Upper lobe of left lung (tissue), 6 donors: ENCODE results near the gene HOXA7. TPM values are rescaled to one million over a fixed set of nuclear protein-coding genes. Genes with fewer than 3 reads are reported as not detected.
A peak's percentile ranks its signal among the peaks of the same experiment; 100 is the strongest.

Experiments
- ATAC-seq, 2 donors: fragments of 200-7000 bp; cut with Tn5 transposase; one replicate each; pipeline ENCODE4 v1.9.1; 2022; ENCODE audit warnings: mild to moderate bottlenecking in 2 of 2, moderate library complexity in 2 of 2; ENCODE audit not compliant: low FRiP score in 2 of 2
- DNase-seq, 2 donors: peaks; one replicate each; pipeline ENCODE4 v3.0.0-alpha.2; 2019 to 2020
- H3K27ac ChIP-seq, 4 donors: fragments of 200-600 bp; sonication (generic); one replicate each; pipeline ENCODE4 v1.5.1; 2016 to 2019
- H3K27me3 ChIP-seq, 4 donors: fragments of 200-600 bp; sonication (generic); one replicate each; pipeline ENCODE4 v1.5.1; 2017 to 2019
- H3K36me3 ChIP-seq, 4 donors: fragments of 200-600 bp; sonication (generic); one replicate each; pipeline ENCODE4 v1.5.1; 2016 to 2019
- H3K4me1 ChIP-seq, 4 donors: fragments of 200-600 bp; sonication (generic); one replicate each; pipeline ENCODE4 v1.5.1; 2018 to 2019
- H3K4me3 ChIP-seq, 4 donors: fragments of 200-600 bp; sonication (generic); one replicate each; pipeline ENCODE4 v1.5.1; 2017 to 2019; ENCODE audit warnings: mild to moderate bottlenecking in 2 of 4, moderate library complexity in 1 of 4
- H3K9me3 ChIP-seq, 4 donors: fragments of 200-600 bp; sonication (generic); one replicate each; pipeline ENCODE4 v1.5.1; 2018 to 2019
- EP300 ChIP-seq, 4 donors: sonication (generic); formaldehyde crosslinking; IDR thresholded peaks; one replicate each; pipeline ENCODE4 v1.5.1; 2017; ENCODE audit warnings: antibody characterized with exemption in 4 of 4, control low read depth in 2 of 4
- POLR2A ChIP-seq, 4 donors: fragments of 450-650 bp; IDR thresholded peaks; one replicate each; pipeline ENCODE4 v1.5.1; 2016 to 2017; ENCODE audit warnings: antibody characterized with exemption in 4 of 4, mild to moderate bottlenecking in 2 of 4
- POLR2AphosphoS5 ChIP-seq, 2 donors: sonication (generic); formaldehyde crosslinking; IDR thresholded peaks; one replicate each; pipeline ENCODE4 v1.5.1; 2017; ENCODE audit warnings: antibody characterized with exemption in 2 of 2
- WGBS, 2 donors: methylation state at CpG; one replicate each; pipeline ENCODE4 v1.1.5; 2017 to 2018; 5-methylcytosine and 5-hydroxymethylcytosine counted together
- total RNA-seq, 6 donors: library from RNA; depleted of rRNA in 4 of 6; stranded (reverse); fragments of >200 nt in 4 of 6; gene quantifications; one replicate each; pipeline versions ENCODE4 v1.1.0 to v1.2.1, GENCODE V29; 2016 to 2021
- TF ChIP-seq, protein P1 (sequence below), 6 experiments: fragments of 450-650 bp in 4 of 6; fragments of 200-600 bp in 2 of 6; sonication (generic) in 2 of 6; IDR thresholded peaks; one replicate each; pipeline ENCODE4 v1.5.1; 2016 to 2019; ENCODE audit warnings: antibody characterized with exemption in 6 of 6
- donor health status: DM: no; HTN: no; CAD: no; lungs with moderate emphysema.
- donor health status: DM: no; HTN: yes; CAD: no; lungs with severe emphysema.

HOXA7 gene
- total RNA-seq, 6 donors from 2014 or later: 0.46 to 3.3 (median 2.5) TPM; not detected in 2

DNA sequence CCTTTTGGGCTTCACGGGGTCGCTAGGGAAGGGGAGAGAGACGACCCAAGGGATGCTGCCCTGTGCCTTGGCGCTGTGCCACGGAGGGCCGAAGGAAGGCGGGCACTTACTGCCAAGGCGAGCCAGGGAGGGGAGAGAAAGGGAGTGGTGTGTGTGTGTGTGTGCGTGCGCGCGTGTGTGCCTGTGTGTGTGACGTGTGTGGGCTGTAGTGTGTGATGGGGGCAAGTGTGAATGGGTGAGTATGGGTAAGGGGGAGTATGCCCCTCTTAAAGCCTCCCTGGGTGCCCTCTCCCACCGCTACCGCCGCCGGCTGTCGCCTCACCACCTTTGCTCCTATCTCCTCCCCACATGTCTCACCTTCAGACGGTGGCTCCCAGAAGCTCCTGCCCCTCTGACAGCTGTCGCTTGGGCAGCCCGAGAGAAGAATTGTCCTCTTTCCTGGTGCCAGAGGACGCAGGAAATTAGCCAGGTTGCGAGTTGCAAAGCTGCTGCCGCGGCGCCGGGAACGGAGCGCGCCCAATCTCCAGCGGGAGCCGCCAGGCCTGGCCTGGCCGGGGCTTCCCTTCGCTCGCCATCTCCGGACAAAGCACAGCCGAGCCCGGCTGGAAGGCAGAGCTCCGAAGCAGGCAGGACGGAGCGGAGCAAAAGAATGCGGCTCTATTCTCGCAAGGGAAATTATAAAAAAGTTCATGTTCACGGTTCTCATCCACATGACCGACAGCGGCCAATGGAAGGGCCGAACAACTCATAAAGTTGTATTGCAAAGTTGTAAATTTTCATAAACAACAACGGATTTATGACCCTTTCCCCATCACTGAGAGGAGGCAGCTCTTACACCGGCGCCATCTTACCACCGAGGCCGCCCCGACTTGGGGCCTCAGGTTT is 4.3 kb downstream of the HOXA7 start, which contains the start of gene HOXA3:
Gene HOXA3, minus strand, starts transcription at position 653 of the 885 bp plus-strand sequence. CDS start 41,943 bp downstream, outside the sequence.
- no peak for ATAC-seq
- TF ChIP-seq, protein P1, sequence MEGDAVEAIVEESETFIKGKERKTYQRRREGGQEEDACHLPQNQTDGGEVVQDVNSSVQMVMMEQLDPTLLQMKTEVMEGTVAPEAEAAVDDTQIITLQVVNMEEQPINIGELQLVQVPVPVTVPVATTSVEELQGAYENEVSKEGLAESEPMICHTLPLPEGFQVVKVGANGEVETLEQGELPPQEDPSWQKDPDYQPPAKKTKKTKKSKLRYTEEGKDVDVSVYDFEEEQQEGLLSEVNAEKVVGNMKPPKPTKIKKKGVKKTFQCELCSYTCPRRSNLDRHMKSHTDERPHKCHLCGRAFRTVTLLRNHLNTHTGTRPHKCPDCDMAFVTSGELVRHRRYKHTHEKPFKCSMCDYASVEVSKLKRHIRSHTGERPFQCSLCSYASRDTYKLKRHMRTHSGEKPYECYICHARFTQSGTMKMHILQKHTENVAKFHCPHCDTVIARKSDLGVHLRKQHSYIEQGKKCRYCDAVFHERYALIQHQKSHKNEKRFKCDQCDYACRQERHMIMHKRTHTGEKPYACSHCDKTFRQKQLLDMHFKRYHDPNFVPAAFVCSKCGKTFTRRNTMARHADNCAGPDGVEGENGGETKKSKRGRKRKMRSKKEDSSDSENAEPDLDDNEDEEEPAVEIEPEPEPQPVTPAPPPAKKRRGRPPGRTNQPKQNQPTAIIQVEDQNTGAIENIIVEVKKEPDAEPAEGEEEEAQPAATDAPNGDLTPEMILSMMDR (IDR thresholded peaks at IDR 0.05): no peak
- TF ChIP-seq POLR2AphosphoS5 (IDR thresholded peaks at IDR 0.05) (no peak), POLR2A (IDR thresholded peaks at IDR 0.05) (peak in 1 of 4 donors; percentile 17), EP300 (IDR thresholded peaks at IDR 0.05) (no peak)
- peak within 1 kb of the TSS; percentile 10 to 74 (median 46) for H3K4me3 ChIP-seq

DNA sequence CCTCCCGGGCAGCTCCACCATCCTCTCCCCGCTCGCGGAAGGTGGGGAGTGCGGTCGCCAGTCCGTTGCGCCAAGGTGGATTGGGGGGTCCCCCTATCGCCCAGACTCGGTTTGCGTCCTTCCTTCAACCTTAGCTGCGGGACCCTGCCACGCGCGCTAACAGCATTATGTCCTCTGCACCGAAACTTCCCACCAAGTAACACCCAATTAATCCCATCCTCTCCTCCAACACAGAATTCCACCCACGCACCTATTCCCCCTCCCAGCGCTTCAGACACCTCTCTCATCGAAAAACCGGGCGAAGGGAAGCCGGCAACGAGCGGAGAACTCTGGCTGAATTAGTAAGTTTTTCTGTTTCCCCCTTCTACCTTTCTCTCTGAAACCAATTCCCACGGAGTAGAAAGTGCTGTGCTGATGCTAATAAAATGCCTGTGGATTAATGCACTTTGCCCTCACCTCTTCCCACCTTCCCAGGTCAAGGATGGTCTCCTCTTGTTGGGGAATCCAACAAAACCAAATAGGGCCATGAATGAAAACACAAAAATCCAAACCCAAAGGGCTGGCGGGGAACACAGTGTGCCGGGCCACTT is 5.0 kb downstream of the HOXA7 start:
- Histone ChIP-seq H3K9me3 (no peaks in the 10 kb centered on the region), H3K4me3 (peak overlapping the region; percentile 10 to 74 (median 46)), H3K27ac (peak overlapping the region; percentile 84 to 95 (median 88)), H3K27me3 (peaks cover 0 to 74% (median 40%) of the 10 kb centered on the region in 4 donors), H3K36me3 (no peaks in the 10 kb centered on the region), H3K4me1 (peaks cover 44 to 61% (median 52%) of the 10 kb centered on the region in 4 donors)
- TF ChIP-seq, protein P1 (IDR thresholded peaks at IDR 0.05): no peak
- TF ChIP-seq POLR2A (IDR thresholded peaks at IDR 0.05): no peak
- TF ChIP-seq POLR2AphosphoS5 (IDR thresholded peaks at IDR 0.05): no peak
- TF ChIP-seq EP300 (IDR thresholded peaks at IDR 0.05): no peak
- no peak for DNase-seq
- WGBS, 2 donors: 11% methylated on average over 19 to 27 of the region's 27 CpGs
- no peak for ATAC-seq

More for the DNA sequence above, 4.3 kb downstream of the HOXA7 start, which contains the start of gene HOXA3:
- H3K27me3 ChIP-seq: peaks cover 0 to 80% (median 43%) of the 10 kb centered on the region in 4 donors
- WGBS, 2 donors: 11 to 23% methylated on average over 46 to 52 of the region's 53 CpGs
- H3K27ac ChIP-seq: peak within 1 kb of the TSS; percentile 84 to 95 (median 88)
- H3K4me1 ChIP-seq: peaks cover 46 to 68% (median 56%) of the 10 kb centered on the region in 4 donors
- no peaks in the 10 kb centered on the region for H3K36me3 ChIP-seq
- peak in 1 of 2 donors; percentile 86 for DNase-seq
- H3K9me3 ChIP-seq: no peaks in the 10 kb centered on the region

DNA sequence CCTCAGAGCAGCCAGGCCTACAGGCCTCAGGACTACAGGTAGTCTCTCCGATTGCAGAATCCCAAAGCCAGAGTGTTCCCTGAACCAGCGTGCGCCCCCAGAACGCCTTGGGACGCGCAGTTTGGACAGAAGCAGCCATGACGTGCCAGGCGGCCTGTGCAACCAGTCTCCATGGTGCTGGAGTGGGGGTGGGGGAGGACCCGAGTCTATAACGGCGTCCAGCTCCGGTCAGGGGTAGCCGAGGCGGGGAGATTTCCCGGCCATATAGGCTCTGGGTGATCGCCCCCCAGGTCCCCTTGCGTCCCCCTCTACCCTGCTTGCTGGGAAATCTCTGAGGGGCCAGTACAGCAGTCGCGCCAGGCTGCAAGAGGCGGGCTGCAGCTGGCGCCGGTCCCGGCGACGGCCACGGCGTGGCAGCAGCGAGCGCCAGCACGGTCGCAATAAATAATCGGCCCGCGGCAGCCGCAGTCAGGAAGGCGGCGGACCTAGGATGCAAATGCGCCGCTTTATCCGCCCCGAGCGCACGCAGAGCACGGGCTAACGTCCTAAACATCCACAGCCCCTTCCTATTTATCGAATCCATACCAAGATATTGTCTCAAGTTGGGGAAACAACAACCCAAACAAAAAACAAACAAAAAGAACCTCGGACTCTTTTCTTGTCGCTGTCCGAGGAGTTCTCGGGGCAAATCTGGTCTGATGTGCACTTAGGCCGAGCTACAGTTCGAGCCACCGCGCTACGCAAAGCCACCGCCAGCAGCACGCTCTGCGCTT is 5.7 kb downstream of the HOXA7 start:
- H3K4me1 ChIP-seq: peaks cover 37 to 54% (median 45%) of the 10 kb centered on the region in 4 donors
- peaks cover 0 to 67% (median 37%) of the 10 kb centered on the region in 4 donors for H3K27me3 ChIP-seq
- no peak for TF ChIP-seq EP300 (IDR thresholded peaks at IDR 0.05)
- TF ChIP-seq, protein P1 (IDR thresholded peaks at IDR 0.05): peak; percentile 85 to 92 (median 88)
- TF ChIP-seq POLR2AphosphoS5 (IDR thresholded peaks at IDR 0.05): peak; percentile 66 to 70
- TF ChIP-seq POLR2A (IDR thresholded peaks at IDR 0.05): peak in 2 of 4 donors; percentile 56 to 58

DNA sequence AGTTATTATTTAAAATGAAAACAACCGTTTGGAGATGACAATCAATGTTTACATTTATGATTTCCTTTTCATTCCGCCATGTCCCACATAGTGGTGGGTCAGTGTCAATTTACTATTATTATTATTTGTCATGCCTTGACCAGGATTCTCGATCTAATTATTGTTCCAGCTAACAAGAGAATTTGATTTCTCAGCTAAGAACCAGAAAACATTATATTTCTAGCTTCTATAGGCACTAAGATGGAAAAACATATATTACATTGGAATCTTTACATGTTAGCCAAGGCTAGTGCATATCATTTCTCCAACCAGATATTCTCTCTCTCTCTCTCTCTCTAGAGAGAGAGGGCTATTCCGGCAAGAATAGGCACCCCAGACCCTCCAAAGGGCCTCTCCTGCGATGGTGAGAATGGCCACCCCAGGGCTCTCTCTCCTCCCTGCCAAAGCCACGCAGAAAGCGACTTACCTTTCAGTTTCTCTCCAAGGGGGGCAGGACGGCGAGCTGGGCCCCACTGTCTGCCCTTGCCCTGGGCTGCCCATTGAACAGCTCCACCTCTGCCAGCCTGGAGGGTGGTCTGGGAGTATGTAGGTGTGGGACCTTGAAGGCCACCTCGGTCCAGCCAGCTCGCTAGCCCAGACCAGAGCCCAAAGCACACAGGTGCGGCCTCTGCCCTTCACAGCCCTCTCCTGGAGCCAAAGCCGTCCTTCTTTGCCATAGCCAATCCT is 6.5 kb downstream of the HOXA7 start:
- Histone ChIP-seq H3K36me3 (no peaks in the 10 kb centered on the region), H3K9me3 (no peaks in the 10 kb centered on the region), H3K4me1 (peaks cover 31 to 48% (median 39%) of the 10 kb centered on the region in 4 donors), H3K27me3 (peaks cover 0 to 60% (median 33%) of the 10 kb centered on the region in 4 donors), H3K27ac (peak overlapping the region; percentile 84 to 95 (median 88)), H3K4me3 (peak overlapping the region; percentile 16 to 74 (median 46))
- 33 to 37% methylated on average over 9 to 13 of the region's 13 CpGs for WGBS, 2 donors
- DNase-seq (no peak), ATAC-seq (no peak)
- TF ChIP-seq EP300 (IDR thresholded peaks at IDR 0.05) (no peak), POLR2A (IDR thresholded peaks at IDR 0.05) (no peak), POLR2AphosphoS5 (IDR thresholded peaks at IDR 0.05) (no peak)
- TF ChIP-seq, protein P1 (IDR thresholded peaks at IDR 0.05): no peak

More for the DNA sequence above, 5.7 kb downstream of the HOXA7 start:
- H3K36me3 ChIP-seq: no peaks in the 10 kb centered on the region
- H3K27ac ChIP-seq: peak overlapping the region; percentile 84 to 95 (median 88)
- H3K9me3 ChIP-seq: no peaks in the 10 kb centered on the region
- peak overlapping the region; percentile 16 to 74 (median 46) for H3K4me3 ChIP-seq
- ATAC-seq (peak; percentile 64 to 87), DNase-seq (peak; percentile 64 to 95)
- 2 to 3% methylated on average over 42 to 58 of the region's 58 CpGs for WGBS, 2 donors
